ENCODE measurements around the gene KLHL3. TPM values are rescaled to one million over a fixed set of nuclear protein-coding genes. Genes with fewer than 3 reads are reported as not detected.
"Not testable (repeated sequence)": the region's sequence is repeated elsewhere in the genome, so short reads cannot be mapped to it uniquely, and the experiment has no call there.

The KLHL3 gene, protein sequence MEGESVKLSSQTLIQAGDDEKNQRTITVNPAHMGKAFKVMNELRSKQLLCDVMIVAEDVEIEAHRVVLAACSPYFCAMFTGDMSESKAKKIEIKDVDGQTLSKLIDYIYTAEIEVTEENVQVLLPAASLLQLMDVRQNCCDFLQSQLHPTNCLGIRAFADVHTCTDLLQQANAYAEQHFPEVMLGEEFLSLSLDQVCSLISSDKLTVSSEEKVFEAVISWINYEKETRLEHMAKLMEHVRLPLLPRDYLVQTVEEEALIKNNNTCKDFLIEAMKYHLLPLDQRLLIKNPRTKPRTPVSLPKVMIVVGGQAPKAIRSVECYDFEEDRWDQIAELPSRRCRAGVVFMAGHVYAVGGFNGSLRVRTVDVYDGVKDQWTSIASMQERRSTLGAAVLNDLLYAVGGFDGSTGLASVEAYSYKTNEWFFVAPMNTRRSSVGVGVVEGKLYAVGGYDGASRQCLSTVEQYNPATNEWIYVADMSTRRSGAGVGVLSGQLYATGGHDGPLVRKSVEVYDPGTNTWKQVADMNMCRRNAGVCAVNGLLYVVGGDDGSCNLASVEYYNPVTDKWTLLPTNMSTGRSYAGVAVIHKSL
- 3.5 and 4.5 TPM in 2 replicates for total RNA-seq (2014; rRNA removed; shearing (Covaris generic))

DNA sequence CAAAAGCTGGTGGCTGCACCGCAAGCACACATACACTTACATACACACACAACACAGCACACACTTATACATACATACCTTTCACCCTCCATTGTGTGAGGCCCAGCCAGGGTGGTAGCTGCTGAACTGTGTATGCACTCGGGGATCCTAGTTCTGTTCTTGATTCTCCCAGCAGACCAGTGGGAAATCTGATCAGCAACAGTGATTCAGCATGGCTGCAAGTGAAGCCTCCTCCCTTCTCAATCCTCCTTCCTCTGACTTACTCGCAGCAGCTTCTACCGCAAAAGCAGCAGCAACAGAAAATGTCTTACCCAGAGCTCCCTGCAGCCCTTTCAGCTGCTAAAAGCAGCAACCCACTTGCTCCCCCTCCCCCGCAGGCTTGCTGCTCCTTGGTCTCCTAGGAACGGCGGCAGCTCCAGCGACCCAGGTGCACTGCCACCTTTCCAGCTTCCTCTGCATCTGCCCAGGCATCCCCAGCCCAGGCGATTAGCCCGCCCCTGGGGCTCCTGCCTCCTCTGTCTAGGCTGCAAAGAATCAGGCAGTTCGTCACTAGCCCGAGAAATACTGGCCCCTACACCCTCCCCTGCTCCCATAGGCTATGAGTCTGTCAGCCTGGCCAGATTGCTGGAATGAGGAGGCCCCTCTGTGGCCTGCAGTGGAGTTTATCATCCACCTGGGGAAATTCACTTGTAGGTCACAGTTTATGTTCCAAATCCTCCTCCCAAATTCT lies at the start of gene KLHL3:
Gene KLHL3, minus strand, starts transcription at position 535 of the 730 bp plus-strand sequence. Its CDS starts 443 bp downstream, at position 92.
- DNase-seq (ENCODE audit: low spot score): peak; percentile 72

DNA sequence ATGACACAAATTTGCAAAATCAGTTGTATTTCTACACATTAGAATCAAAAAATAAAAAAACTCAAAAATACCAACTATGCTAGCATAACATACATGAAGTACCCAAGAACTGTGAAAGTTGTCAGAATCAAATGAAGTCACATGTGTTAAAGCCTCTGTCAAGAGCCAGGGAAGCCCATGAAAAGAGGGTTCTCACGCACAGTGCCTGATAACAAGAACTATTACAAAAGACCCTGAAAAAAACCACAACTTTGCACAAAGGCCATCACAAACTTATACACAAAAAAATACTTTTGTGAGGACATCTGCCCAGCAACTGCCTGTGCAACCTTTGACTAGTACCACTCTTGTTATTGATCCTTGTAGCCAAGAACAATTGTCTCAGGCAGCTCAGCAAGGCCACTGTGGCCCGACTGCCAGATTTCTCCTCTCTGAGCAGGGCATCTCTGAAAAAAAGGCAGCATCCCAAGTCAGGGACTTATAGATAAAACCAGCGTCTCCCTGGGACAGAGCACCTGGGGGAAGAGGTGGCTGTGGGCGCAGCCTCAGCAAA lies 47.2 kb upstream of the KLHL3 start:
- no peak for DNase-seq (ENCODE audit: low spot score)

DNA sequence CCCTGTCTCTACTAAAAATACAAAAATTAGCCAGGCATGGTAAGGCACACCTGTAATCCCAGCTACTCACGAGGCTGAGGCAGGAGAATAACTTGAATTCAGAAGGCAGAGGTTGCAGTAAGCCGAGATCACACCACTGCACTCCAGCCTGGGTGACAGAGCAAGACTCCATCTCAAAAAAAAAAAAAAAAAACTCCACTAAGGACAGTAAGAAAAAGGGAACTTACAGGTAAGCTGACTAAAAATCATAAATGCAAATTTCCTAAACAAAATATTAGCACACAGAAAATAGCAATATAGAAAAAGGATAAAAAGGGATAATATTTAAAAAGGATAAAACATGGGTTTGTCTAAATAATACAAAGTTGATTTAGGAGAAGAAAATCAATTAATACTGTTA lies 46.2 kb upstream of the KLHL3 start:
- DNase-seq (ENCODE audit: low spot score): no peak

DNA sequence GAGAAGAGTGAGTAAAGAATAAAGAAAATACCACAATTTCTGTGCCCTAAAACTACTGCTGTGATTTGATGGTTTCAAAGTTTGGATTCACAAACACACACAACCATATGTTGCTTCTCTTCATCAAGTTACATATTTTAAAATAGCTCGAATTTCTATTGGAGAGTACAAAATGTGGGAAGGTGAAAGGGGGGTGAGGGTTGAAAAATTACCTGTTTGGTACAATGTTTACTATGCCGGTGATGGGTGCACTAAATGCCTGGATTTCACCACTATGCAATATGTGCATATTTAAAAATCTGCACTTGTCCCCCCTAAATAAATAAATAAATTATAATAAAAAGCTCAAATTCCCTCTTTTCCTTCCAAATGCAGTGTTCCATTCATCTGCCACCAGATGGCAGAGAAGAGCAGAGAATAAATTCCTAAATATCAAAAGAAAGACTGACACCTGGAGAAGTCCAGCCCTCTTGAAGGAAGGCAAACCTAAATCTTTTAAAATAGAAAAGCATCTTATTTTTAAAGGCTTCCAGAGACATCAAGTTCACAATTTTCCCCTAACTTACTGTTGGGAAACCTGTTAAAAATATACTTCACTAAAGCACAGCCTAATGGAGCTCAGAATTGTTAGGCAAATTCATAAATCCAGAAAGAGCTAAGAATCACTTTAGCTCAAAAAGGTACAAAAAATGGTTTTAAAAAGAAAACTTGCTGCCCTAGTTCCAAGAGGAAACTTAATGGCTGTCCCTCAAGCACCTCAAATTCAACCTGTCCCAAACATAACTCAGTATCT lies 43.1 kb upstream of the KLHL3 start:
- DNase-seq (ENCODE audit: low spot score): peak; percentile 69

DNA sequence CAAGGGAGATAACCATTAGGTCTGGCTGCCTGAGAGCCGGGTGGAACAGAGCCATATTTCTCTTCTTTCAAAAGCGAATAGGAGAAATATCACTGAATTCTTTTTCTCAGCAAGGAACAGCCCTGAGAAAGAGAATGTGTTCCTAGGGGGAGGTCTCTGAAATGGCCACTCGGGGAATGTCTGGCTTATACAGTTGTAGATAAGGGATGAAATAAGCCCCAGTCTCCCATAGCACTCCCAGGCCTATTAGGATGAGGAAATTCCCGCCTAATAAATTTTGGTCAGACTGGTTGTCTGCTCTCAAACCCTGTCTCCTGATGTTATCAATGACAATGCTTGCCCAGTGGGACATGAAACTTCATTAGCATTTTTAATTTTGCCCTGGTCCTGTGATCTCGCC lies 32.0 kb upstream of the KLHL3 start:
- DNase-seq (ENCODE audit: low spot score): not testable (repeated sequence)

DNA sequence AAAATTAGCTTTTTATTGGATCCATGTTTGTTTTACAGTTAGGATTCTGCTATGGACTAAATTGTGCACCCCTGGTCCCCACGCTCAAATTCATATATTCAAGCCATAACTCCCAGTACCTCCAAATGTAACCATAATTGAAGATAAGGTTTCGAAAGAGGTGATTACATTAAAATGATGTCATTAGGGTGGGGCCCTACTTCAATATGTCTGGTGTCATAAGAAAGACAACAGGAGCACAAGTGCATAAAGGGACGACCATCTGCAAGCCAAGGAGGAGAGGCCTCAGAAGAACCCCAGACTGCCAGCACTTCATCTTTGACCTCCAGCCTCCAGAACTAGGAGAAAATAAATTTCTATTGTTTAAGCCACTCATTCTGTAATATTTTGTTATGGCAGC lies 25.7 kb upstream of the KLHL3 start:
- no peak for DNase-seq (ENCODE audit: low spot score)

DNA sequence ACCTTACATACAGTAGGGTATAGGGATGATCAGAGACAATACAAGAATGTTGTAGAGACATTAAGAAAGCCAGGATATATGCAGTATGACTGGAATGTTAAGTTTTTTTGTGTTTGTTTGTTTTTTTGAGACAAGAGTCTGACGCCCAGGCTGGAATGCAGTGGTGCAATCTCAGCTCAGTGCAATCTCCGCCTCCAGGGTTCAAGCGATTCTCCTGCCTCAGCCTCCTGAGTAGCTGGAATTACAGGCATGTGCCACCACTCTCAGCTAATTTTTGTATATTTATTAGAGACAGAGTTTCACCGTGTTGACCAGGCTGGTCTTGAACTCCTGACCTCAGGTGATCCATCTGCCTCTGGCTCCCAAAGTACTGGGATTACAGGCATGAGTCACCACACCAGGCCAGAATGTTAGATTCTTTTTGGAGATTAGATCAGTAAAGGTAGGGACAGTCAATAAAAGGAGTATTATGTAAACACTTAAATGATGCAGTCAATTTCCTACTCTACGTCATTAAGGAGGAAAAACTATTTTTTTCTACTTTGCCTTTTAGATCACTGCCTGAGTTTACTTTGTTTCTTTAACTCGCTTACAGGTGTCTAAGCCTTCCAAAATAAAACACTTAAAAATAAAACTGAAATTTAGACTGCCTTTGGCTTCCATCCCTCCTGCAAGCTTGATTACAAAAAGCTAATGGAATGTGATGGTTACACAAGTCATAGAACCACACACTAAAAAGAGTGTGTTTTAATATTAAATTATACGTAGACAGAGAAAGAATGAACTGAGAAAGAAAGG lies 25.0 kb upstream of the KLHL3 start:
- peak; percentile 24 for DNase-seq (ENCODE audit: low spot score)

DNA sequence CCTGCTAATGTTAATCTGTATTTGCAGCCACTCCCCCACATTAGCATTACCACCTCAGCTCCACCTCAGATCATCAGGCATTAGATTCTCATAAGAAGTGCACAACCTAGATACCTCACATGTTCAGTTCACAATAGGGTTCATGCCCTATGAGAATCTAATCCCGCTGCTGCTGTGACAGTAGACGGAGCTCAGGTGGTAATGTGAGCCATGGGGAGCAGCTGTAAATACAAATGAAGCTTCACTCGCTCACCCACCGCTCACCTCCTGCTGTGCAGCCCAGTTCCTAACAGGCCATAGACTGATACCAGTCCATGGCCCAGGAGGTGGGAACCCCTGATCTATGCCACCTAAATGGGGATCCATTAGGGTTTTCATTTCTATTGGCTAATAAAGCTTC lies 24.4 kb upstream of the KLHL3 start:
- no peak for DNase-seq (ENCODE audit: low spot score)

DNA sequence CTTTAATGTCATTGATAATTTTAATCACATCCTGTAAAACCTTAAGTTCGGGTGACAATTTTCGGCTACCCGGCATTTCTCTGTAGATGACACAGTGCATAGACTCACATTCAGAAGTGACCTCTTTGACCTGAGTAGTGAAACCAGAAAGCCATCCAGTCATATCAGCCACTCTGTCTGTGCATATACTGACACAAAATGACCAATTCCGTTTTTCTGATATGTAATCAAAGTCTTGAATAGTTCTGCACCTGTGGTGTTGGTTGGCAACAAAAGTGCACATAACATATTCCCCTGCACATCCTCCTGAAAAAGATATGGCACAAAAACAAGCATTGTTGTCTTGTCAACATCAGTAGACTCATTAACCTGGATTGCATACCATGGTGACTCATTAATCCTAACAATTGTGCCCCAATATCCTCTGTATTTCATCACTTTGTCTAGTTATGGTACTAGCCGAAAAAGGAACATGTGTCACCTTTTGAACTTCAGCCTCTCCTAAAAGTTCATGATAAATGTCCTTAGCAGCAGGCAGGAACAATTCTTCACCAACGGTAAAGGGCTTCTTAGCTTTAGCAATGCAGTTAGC lies 22.9 kb upstream of the KLHL3 start:
- no peak for DNase-seq (ENCODE audit: low spot score)

DNA sequence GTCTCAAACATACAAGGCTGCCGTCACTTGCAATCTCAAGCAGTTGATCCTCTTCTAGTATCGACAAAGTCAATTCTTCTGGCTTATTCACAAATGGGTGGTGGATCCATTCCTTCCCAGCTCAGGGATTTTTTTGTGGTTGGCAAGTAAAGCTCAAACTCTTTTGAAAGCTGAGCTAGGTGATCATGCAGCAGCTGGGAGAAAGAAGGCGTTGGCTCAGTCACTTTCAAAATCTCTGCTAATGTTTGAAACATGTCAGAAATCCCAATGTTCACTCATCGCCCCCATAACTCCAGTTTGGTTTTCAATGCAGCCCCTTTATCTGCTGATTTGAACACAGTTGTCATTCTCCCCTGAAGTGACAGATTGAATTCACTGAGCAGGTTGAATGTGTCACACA lies 22.2 kb upstream of the KLHL3 start:
- DNase-seq (ENCODE audit: low spot score): no peak

DNA sequence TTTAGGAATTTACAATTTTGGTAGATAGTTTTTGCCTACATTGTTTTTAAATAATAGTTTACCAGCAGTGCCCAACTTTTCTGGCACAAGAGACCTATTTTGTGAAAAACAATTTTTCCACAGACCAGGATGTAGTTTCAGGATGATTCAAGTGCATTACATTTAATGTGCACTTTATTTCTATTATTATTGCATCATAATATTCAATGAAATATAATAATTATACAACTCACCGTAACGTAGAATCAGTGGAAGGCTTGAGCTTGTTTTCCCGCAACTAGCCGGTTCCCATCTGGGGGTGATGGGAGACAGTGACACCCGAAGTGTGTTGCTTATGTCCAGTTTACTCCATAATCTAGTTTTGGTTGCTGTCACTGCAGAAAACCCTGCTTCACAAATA lies 21.7 kb upstream of the KLHL3 start:
- DNase-seq (ENCODE audit: low spot score): no peak

DNA sequence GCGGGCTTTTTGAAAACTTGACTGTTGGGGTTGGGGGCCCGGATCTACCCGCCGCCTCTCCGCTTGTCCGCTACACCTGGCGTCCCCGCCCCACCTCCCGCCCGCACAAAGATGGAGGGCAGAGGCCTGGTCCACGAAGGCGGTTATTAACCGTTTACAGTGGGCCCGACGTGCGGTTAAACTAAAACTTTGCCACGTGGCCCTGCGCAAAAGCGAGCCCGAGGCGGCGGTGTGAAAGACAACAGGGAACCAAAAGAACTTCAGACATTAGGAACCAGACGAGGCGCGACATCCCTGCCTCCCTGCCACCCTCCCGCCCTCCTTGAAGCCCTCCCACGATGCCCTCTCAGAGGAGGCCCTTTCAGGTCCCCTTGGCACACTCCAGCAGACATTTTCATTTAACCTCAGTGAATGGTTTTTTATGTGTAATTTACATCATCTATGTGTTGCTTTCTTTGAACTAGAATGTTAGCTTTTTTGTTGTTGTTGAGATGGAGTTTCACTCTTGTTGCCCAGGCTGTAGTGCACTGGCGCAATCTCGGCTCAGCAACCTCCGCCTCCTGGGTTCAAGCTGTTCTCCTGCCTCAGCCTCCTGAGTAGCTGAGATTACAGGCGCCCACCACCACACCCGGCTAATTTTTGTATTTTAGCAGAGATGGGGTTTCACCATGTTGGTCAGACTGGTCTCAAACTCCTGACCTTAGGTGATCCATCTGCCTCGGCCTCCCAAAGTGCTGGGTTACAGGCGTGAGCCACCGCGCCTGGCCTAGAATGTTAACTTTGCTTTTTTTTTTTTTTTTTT lies 19.3 kb upstream of the KLHL3 start:
- DNase-seq (ENCODE audit: low spot score): no peak

DNA sequence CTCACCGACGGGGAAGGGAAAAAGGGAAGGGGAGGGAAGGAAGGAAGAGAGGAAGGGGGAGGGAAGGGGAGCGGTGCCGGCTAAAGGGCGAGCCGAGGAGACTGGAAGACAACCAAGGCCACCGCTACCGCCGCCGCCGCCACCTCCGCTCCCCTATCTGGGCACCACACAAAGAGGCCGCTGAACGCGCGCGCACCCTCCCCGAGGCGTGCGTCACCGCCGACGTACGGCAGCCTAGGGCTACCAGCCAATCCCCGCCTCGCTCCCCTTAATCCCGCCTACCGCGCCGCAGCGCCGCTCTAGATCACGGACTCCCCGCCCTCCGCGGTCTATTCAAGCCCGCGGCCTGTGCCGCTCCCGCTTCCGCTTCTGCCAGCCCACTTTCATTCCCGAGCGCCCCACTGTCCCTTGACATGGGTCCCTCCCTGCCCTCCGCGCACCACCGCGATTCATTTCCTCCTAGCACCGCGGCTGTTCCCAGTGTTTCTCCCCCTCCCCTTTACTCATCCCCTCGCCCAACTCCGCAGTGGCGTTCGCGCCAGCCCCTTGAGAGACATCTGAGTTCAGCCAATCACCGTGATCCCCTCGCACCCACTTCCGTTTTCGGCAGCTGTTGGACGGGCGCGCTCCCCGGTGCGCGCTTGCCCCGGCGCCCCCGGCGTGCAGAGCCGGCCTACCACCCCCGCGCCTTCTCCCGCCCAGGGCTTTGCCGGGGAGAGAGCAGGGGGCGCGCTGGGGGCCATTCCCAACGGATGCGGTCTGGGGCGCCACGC lies 18.5 kb upstream of the KLHL3 start, which contains the start of gene HNRNPA0:
Gene HNRNPA0, minus strand, starts transcription at position 176 of the 773 bp plus-strand sequence. CDS start 297 bp downstream, outside the sequence.
- peak; percentile 99 for DNase-seq (ENCODE audit: low spot score)

DNA sequence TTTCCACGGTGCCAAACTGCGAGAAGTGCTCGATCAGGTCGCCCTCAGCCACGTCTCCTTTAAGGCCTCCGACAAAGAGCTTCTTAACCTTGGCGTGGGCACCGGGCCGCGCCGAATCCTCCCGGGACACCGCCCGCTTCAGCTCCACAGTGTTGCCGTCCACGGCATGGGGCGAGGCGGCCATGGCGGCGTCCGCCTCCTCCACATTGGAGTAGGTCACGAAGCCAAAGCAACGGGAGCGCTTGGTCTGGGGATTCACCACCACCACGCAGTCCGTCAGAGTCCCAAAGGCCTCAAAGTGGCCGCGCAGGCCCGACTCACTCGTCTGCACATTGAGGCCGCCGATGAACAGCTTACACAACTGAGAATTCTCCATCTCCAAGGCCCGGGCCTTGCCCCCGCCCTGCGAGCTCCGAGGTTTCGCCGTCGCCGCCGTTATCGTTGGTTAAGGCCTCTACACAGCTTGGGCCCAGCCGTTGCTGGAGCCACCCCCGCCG lies 17.9 kb upstream of the KLHL3 start:
- no peak for DNase-seq (ENCODE audit: low spot score)

DNA sequence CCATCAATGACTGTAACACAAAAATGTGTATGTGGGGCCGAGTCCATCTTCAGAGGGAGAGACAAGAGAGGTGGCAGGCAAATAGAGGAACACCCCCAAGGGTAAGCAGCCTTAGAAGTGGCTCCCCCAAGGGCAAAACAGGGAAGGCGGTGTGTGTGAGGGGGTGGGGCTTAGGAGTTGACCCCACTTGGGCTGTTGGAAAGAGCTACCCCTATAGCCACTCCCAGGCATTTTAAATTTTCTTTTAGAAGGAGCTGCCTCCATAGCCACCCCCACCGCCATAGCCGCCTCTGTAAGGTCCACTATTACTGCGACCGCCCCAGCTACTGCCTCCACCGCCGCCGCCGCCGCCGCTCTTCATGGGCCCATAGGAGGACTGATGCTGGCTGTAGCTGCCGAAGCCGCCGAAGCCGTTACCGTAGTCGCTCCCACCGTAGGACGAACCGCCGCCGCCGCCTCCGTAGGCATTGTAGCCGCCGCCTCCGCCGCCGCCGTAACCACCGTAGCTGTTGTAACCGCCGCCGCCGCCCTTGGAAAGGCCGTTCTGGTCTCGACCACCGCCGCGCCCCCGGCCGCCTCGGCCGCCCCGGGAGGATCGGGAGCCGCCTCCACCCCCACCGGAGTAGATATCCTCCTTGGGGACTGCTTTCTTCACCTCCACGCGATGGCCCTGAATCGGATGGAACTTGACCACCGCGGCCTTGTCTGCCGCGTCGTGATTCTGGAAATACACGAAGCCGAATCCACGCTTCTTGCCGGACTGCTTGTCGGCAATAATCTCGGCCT lies 17.2 kb upstream of the KLHL3 start:
- DNase-seq (ENCODE audit: low spot score): peak; percentile 22

DNA sequence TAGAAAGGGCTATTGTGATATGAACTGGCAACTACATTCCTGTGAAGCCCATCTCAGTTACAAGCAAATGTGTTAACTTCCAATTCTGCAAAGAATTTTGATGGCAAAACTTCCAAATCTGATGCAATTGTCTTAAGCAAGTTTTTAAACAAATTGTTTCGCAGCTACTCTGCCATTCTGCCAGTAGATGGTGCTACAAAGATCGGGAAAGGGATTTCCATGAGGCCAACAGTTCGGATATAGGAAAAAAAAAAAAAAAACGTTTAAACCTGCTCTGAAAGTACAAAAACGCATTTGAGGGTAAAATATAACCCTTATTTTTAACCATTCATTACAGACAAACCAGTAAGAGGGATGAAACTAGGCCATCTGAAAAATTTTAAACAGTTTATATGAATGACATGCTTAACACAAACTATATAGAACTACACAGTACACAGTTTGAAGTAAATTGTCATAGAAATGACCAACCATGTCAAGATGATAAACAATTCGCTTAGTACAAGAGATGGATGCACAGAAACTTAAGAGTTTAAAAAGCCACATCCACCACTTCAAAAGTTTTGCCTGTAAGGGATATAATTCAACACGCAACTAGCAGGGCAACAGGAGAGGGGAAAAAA lies 16.1 kb upstream of the KLHL3 start:
- peak; percentile 77 for DNase-seq (ENCODE audit: low spot score)

DNA sequence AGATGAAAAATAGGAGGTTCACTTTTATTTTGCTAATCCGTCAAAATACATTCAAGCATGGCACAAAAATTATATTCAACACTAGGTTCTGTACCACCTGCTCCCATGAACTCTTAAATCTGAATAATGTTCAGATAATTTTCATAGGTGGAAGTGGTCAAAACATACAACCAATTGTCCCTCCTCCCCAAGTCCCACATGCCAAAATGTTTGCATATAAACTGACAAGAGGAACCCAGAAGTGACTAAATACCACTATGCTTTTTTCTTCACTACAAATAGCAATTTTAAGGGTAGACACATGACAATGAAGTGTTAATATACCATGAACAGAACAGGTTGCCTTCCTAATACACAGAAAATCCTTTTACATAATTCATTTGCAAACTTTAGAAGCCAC lies 14.5 kb upstream of the KLHL3 start:
- DNase-seq (ENCODE audit: low spot score): no peak

Data from HT-29 (cell line).